Activated naive CD4-positive, alpha-beta T cell treated with anti-CD3 and anti-CD28 coated beads, Interleukin-2, amount 50 U/mL, for 24 hours (primary cell): ENCODE data around the gene KRTAP20-1.

Experiments used
- H3K27ac Mint-ChIP-seq: one replicate; pipeline ENCODE4 v1.8.0; 2021; ENCODE audit warnings: mild to moderate bottlenecking, mixed read lengths
- H3K27me3 Mint-ChIP-seq: one replicate; pipeline ENCODE4 v1.8.0; 2021; ENCODE audit warnings: mixed read lengths
- H3K36me3 Mint-ChIP-seq: one replicate; pipeline ENCODE4 v1.8.0; 2021; ENCODE audit warnings: mixed read lengths
- H3K4me1 Mint-ChIP-seq: one replicate; pipeline ENCODE4 v1.8.0; 2021; ENCODE audit warnings: mixed read lengths
- H3K4me3 Mint-ChIP-seq: one replicate; pipeline ENCODE4 v1.8.0; 2021; ENCODE audit warnings: mild to moderate bottlenecking, mixed read lengths
- H3K9me3 Mint-ChIP-seq: one replicate; pipeline ENCODE4 v1.8.0; 2021; ENCODE audit warnings: mixed read lengths

KRTAP20-1 gene

GRCh38 chr21:30616125-30616524 lies at the start of gene KRTAP20-1:
TSS of gene KRTAP20-1 (plus strand) at chr21:30616425. CDS start at chr21:30616455, 30 bp downstream.
- H3K27me3 Mint-ChIP-seq = peaks cover 2% of the 10 kb centered on the region
- H3K9me3 Mint-ChIP-seq = peaks cover 9% of the 10 kb centered on the region
- H3K4me1 Mint-ChIP-seq = no peaks in the 10 kb centered on the region
- H3K36me3 Mint-ChIP-seq = no peaks in the 10 kb centered on the region
- no peak within 1 kb of the TSS for H3K27ac Mint-ChIP-seq
- H3K4me3 Mint-ChIP-seq = no peak within 1 kb of the TSS

GRCh38 chr21:30567617-30568016 lies 48.6 kb upstream of the KRTAP20-1 start:
- Mint-ChIP-seq H3K27me3 (peaks cover 2% of the 10 kb centered on the region), H3K27ac (no peak overlapping the region), H3K36me3 (no peaks in the 10 kb centered on the region), H3K4me3 (no peak overlapping the region), H3K9me3 (no peaks in the 10 kb centered on the region), H3K4me1 (no peaks in the 10 kb centered on the region)

- Mint-ChIP-seq H3K27ac (no peak overlapping the region), H3K27me3 (no peaks in the 10 kb centered on the region), H3K36me3 (no peaks in the 10 kb centered on the region), H3K4me1 (peaks cover 9% of the 10 kb centered on the region), H3K9me3 (no peaks in the 10 kb centered on the region), H3K4me3 (no peak overlapping the region)
Measured at GRCh38 chr21:30577766-30578165, 38.5 kb upstream of the KRTAP20-1 start.

- H3K4me3 Mint-ChIP-seq = no peak overlapping the region
- H3K9me3 Mint-ChIP-seq = peaks cover 3% of the 10 kb centered on the region
- H3K27ac Mint-ChIP-seq = no peak overlapping the region
- peaks cover 9% of the 10 kb centered on the region for H3K4me1 Mint-ChIP-seq
- H3K36me3 Mint-ChIP-seq = no peaks in the 10 kb centered on the region
- no peaks in the 10 kb centered on the region for H3K27me3 Mint-ChIP-seq
Measured at GRCh38 chr21:30579346-30579745, 36.9 kb upstream of the KRTAP20-1 start.

- H3K27ac Mint-ChIP-seq = no peak overlapping the region
- H3K4me1 Mint-ChIP-seq = peaks cover 9% of the 10 kb centered on the region
- no peaks in the 10 kb centered on the region for H3K36me3 Mint-ChIP-seq
- H3K4me3 Mint-ChIP-seq = no peak overlapping the region
- peaks cover 5% of the 10 kb centered on the region for H3K27me3 Mint-ChIP-seq
- peaks cover 9% of the 10 kb centered on the region for H3K9me3 Mint-ChIP-seq
Measured at GRCh38 chr21:30580132-30580531, 36.1 kb upstream of the KRTAP20-1 start.

GRCh38 chr21:30582870-30583269 lies 33.4 kb upstream of the KRTAP20-1 start:
- H3K36me3 Mint-ChIP-seq = no peaks in the 10 kb centered on the region
- peaks cover 4% of the 10 kb centered on the region for H3K4me1 Mint-ChIP-seq
- no peak overlapping the region for H3K4me3 Mint-ChIP-seq
- peaks cover 5% of the 10 kb centered on the region for H3K27me3 Mint-ChIP-seq
- no peak overlapping the region for H3K27ac Mint-ChIP-seq
- H3K9me3 Mint-ChIP-seq = peaks cover 9% of the 10 kb centered on the region

GRCh38 chr21:30590297-30590696 lies 25.9 kb upstream of the KRTAP20-1 start, which contains the start of gene KRTAP22-2:
TSS of gene KRTAP22-2 (minus strand) at chr21:30590397.
- Mint-ChIP-seq H3K4me1 (no peaks in the 10 kb centered on the region), H3K9me3 (no peaks in the 10 kb centered on the region), H3K36me3 (no peaks in the 10 kb centered on the region), H3K4me3 (no peak within 1 kb of the TSS), H3K27me3 (no peaks in the 10 kb centered on the region), H3K27ac (no peak within 1 kb of the TSS)

- H3K27ac Mint-ChIP-seq = no peak within 1 kb of the TSS
- H3K4me3 Mint-ChIP-seq = no peak within 1 kb of the TSS
- H3K4me1 Mint-ChIP-seq = no peaks in the 10 kb centered on the region
- no peaks in the 10 kb centered on the region for H3K27me3 Mint-ChIP-seq
- no peaks in the 10 kb centered on the region for H3K9me3 Mint-ChIP-seq
- H3K36me3 Mint-ChIP-seq = no peaks in the 10 kb centered on the region
Measured at GRCh38 chr21:30592140-30592539, 24.1 kb upstream of the KRTAP20-1 start, which contains the start of gene KRTAP6-3. TSS of gene KRTAP6-3 (plus strand) at chr21:30592440. CDS start at chr21:30592446, 6 bp downstream.

- no peaks in the 10 kb centered on the region for H3K4me1 Mint-ChIP-seq
- no peak within 1 kb of the TSS for H3K27ac Mint-ChIP-seq
- no peaks in the 10 kb centered on the region for H3K27me3 Mint-ChIP-seq
- H3K4me3 Mint-ChIP-seq = no peak within 1 kb of the TSS
- peaks cover 6% of the 10 kb centered on the region for H3K9me3 Mint-ChIP-seq
- H3K36me3 Mint-ChIP-seq = no peaks in the 10 kb centered on the region
Measured at GRCh38 chr21:30598802-30599201, 17.4 kb upstream of the KRTAP20-1 start, which contains the start of gene KRTAP6-2. TSS of gene KRTAP6-2 (minus strand) at chr21:30598902. CDS start at chr21:30598874, 28 bp downstream.

- Mint-ChIP-seq H3K27me3 (no peaks in the 10 kb centered on the region), H3K4me3 (no peak within 1 kb of the TSS), H3K4me1 (no peaks in the 10 kb centered on the region), H3K9me3 (peaks cover 6% of the 10 kb centered on the region), H3K27ac (no peak within 1 kb of the TSS), H3K36me3 (no peaks in the 10 kb centered on the region)
Measured at GRCh38 chr21:30600787-30601186, 15.4 kb upstream of the KRTAP20-1 start, which contains the start of gene KRTAP22-1. TSS of gene KRTAP22-1 (plus strand) at chr21:30601087.

- Mint-ChIP-seq H3K4me3 (no peak overlapping the region), H3K27ac (no peak overlapping the region), H3K27me3 (peaks cover 2% of the 10 kb centered on the region)
Measured at GRCh38 chr21:30605968-30606367, 10.3 kb upstream of the KRTAP20-1 start.

GRCh38 chr21:30612132-30612531 lies 4.1 kb upstream of the KRTAP20-1 start:
- H3K9me3 Mint-ChIP-seq = peaks cover 2% of the 10 kb centered on the region
- H3K4me1 Mint-ChIP-seq = no peaks in the 10 kb centered on the region

More at GRCh38 chr21:30605968-30606367, 10.3 kb upstream of the KRTAP20-1 start:
- Mint-ChIP-seq H3K36me3 (no peaks in the 10 kb centered on the region), H3K9me3 (peaks cover 6% of the 10 kb centered on the region), H3K4me1 (no peaks in the 10 kb centered on the region)

GRCh38 chr21:30613836-30614235 lies 2.4 kb upstream of the KRTAP20-1 start, which contains the start of gene KRTAP6-1:
TSS of gene KRTAP6-1 (minus strand) at chr21:30613930. CDS start at chr21:30613904, 26 bp downstream.
- Mint-ChIP-seq H3K4me1 (no peaks in the 10 kb centered on the region), H3K27me3 (no peaks in the 10 kb centered on the region), H3K27ac (no peak within 1 kb of the TSS), H3K4me3 (no peak within 1 kb of the TSS), H3K9me3 (peaks cover 9% of the 10 kb centered on the region), H3K36me3 (no peaks in the 10 kb centered on the region)

More at GRCh38 chr21:30612132-30612531, 4.1 kb upstream of the KRTAP20-1 start:
- no peaks in the 10 kb centered on the region for H3K36me3 Mint-ChIP-seq
- no peak overlapping the region for H3K27ac Mint-ChIP-seq
- peaks cover 2% of the 10 kb centered on the region for H3K27me3 Mint-ChIP-seq
- no peak overlapping the region for H3K4me3 Mint-ChIP-seq

GRCh38 chr21:30615199-30615598 lies 1.0 kb upstream of the KRTAP20-1 start:
- no peaks in the 10 kb centered on the region for H3K36me3 Mint-ChIP-seq
- peaks cover 9% of the 10 kb centered on the region for H3K9me3 Mint-ChIP-seq
- H3K4me1 Mint-ChIP-seq = no peaks in the 10 kb centered on the region
- H3K4me3 Mint-ChIP-seq = no peak overlapping the region
- no peak overlapping the region for H3K27ac Mint-ChIP-seq
- H3K27me3 Mint-ChIP-seq = peaks cover 1% of the 10 kb centered on the region

GRCh38 chr21:30620080-30620479 lies 3.9 kb downstream of the KRTAP20-1 start:
- Mint-ChIP-seq H3K9me3 (peaks cover 9% of the 10 kb centered on the region), H3K27ac (no peak overlapping the region), H3K4me1 (no peaks in the 10 kb centered on the region), H3K27me3 (peaks cover 2% of the 10 kb centered on the region), H3K36me3 (no peaks in the 10 kb centered on the region), H3K4me3 (no peak overlapping the region)

GRCh38 chr21:30620522-30620921 lies 4.3 kb downstream of the KRTAP20-1 start, which contains the start of gene KRTAP20-4:
TSS of gene KRTAP20-4 (plus strand) at chr21:30620627.
- Mint-ChIP-seq H3K4me1 (no peaks in the 10 kb centered on the region), H3K4me3 (no peak within 1 kb of the TSS), H3K27me3 (peaks cover 2% of the 10 kb centered on the region), H3K27ac (no peak within 1 kb of the TSS), H3K9me3 (peaks cover 9% of the 10 kb centered on the region), H3K36me3 (no peaks in the 10 kb centered on the region)

GRCh38 chr21:30623362-30623761 lies 7.1 kb downstream of the KRTAP20-1 start:
- peaks cover 4% of the 10 kb centered on the region for H3K9me3 Mint-ChIP-seq
- no peak overlapping the region for H3K27ac Mint-ChIP-seq
- H3K27me3 Mint-ChIP-seq = peaks cover 2% of the 10 kb centered on the region
- H3K36me3 Mint-ChIP-seq = no peaks in the 10 kb centered on the region
- no peak overlapping the region for H3K4me3 Mint-ChIP-seq
- H3K4me1 Mint-ChIP-seq = no peaks in the 10 kb centered on the region
